ENCODE results near the gene TCF4.
A peak's percentile ranks its signal among the peaks of the same experiment; 100 is the strongest.

TCF4 gene

DNA sequence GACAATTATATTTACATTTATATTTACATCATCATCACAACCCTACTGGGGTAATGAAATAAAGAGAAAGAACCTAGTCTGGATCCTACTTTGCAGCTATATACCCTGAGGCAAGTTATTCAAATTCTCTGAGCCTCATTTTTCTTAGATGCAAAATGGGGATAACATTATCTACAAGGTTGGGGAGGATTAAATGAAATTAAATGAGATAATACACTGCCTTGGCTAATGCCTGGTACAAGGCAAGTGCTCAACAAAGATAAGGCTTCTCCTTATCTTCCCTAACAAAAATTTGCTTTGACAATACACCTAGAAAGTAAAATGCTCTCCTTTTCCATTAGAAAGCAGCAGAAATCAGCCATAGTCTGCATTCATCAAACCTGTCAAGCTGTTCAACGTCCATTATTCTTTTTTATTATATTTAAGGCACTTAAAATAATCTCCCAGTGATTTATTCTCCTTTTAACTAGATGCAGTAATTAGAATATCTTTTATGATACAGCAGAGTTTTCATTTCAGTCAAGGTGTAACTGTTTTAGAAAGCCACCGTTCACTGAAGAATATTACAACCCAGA is 44.8 kb downstream of the TCF4 start:
- no peak for DNase-seq

- DNase-seq: no peak
These were observed 46.4 kb downstream of the TCF4 start for GRCh38 chr18:55541571-55541970.

GRCh38 chr18:55539240-55539639 is 48.8 kb downstream of the TCF4 start:
- no peak for DNase-seq

DNA sequence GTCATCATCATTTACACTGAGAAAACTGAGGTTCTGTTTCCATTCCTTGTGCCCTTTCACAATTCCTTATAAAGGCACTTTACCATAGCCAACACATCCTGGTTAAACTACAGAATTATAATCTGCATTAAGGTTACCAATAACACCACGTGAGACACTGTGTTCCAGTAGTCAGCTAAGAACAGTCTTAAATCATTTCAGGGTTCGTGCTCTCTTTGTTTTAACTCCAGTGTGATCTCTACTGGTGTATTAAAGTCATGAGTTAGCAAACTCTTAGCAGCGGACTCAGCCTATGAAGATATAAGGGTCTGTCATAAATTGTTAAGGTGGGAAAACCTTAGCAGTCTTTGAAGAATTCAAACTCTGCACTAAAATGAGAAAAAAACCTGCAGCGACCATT is 53.0 kb downstream of the TCF4 start:
- peak in 1 of 6 experiments; percentile 0 for DNase-seq

DNA sequence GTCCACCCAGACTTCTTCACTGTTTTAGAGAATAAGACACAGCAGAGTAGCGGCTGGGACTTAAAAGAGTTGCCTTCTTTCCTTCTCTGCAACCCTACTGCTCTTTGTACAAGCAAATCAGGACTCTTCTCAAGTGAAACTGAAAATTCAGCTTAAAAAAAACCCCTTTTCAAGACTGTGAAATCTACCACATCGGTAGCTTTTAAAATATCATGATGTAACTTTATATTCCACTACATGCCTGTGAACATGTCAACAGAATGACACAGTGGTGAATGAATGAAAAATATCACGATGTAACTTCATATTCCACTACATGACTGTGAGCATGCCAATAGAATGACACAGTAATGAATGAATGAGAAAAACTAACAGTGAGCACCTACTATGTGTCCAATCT is 53.4 kb downstream of the TCF4 start:
- no peak for DNase-seq

DNA sequence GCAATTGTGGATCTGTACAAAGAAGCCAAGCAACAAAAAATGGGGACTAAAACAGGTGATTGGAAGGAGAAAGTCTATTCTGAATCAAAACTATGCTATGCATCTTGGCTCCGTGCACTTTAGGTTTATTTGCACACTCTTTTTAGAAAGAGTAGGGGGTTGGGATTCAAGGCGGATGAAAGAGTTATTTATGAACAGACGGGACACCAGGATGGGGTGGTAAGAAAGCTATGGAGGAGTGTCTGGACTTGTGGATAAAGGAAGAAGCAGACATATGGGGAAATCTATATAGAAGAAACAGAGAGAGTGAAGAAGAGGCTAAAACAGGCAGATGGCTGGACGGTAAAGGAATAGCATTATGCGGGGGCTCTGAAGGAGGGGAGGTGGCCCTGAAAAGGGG is 57.8 kb downstream of the TCF4 start:
- DNase-seq: no peak

DNA sequence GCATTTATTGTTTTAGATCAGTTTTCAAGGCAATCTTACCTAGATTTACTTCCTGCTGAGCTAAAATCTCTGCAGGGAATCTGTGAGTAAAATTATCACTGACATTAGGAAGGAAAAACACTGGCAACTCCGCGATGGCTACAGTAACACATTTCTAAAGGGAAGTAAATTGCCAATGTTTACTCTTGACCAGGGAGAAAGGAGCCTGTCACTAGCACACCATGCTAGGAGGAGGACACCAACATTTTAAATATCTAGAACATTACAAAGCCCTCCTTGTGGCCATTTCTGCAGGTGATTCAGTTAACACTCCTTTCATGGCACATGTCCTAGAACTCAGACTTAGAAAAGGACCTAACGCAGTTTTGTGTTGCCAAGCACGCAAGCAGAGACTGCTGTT is 58.4 kb downstream of the TCF4 start:
- DNase-seq: no peak

- DNase-seq: no peak
These were observed 62.1 kb downstream of the TCF4 start for GRCh38 chr18:55525845-55526244.

- DNase-seq: no peak
These were observed 63.5 kb downstream of the TCF4 start for GRCh38 chr18:55524353-55525073.

DNA sequence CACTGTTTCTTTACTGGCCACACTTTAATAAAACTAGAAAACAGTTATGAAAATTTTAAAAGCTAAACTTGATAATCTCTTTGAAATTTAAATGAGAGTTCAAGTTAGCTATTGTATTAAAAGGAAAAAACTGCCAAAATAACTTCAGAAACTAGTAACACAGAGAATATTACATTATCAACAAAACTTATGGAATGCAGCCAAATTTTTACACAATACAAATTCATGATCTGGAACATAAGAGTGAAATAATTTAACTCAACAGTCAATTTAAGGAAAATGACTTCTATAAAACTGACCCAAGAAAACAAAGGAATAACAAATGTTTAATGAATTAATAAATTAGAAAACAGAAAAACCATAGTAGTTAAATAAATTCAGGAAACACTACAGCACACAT is 65.0 kb downstream of the TCF4 start:
- DNase-seq: no peak

DNA sequence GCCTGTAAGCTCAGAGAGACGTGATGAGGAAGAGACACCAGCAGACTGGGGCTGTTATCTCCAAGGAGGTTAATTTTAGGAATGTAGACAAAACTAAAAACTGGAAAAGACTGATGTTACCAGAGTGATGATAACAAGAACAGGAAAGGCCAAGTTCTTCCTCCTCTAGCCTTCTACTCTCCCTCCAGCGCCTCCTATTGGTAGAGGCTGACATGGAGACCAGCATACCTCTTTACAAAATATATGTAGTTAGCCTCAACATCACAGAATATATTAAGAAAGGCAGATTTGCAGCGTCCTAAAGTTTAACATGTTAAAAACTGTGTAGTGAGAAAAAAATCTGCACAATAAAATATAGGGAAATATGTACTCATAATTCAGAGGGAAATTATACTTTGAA is 66.0 kb downstream of the TCF4 start:
- DNase-seq: no peak

DNA sequence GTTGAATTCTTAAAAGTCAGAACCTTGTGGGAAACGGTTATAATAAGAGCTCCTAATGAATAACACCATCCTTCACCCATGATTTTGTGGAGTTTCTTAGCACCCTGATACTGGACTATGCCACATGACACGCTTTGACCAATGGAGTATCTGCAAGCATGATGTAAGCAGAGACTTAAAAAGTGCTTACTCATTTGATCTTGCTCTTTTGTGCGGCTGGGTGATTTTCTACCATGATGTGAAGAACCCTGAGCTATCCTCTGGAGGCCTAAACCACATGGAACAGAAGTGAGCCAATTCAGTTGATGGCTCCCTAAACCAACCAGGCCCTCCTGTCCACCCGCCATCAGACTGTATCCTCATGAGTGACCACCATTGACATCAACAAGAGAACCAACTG is 70.9 kb downstream of the TCF4 start:
- no peak for DNase-seq

- DNase-seq: no peak
These were observed 71.9 kb downstream of the TCF4 start for GRCh38 chr18:55515941-55516710.

- no peak for DNase-seq
These were observed 72.8 kb downstream of the TCF4 start for GRCh38 chr18:55515214-55515613.

DNA sequence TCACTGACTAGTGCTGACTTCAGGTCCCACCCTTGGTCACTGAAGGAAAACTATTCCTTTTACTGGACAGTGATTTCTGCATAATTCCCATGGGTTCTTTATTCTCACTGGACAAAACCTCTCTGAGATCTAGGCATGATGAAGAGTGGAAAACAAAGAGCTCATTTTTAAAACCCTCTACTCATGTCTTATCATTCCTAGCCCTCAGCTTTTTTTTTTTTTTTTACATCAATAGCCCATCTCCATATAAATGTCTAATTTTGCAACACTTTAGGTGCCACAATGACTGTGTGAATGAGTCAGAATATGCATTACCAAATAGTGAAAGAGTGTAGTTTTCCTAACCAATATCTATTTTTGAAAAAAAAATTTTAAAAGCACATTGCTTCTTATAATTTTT is 74.8 kb downstream of the TCF4 start:
- no peak for DNase-seq

DNA sequence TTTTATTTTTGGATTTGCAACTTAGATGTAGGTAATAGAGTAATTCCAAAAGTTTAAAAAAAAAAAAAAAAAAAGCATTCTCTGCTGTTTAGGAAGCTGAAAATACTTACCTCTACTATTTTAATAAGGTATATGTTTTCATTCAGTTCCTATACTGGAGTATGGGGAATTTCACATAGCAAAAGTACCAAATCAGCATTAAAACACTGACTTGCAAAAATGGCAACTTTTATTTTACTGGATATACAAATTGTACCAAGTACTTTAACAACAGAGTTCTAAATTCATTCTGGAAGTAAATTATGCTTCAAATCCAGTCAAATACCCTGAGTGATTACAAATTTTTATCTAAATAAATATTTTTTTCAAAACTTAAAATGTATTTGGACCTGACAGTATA is 76.7 kb downstream of the TCF4 start:
- no peak for DNase-seq

DNA sequence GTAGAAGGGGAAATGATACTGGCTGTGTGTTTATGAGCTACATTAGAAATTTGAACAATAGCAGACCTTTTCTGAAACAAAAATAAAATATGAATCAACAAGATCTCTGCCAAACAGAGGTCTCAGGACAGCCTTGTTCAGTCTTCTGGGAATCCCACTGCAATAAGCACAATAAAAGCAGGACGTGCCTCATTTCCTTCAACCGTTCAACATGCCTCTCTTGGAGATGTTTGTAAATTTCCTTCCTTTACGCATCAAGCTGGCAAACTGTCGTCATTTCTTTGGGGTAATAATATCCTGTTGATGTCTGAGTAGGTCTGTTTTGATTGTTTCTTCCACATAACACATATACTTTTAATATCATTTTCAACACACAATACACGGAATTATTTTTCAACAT is 77.2 kb downstream of the TCF4 start:
- no peak for DNase-seq

GRCh38 chr18:55509631-55510324 is 78.2 kb downstream of the TCF4 start:
- DNase-seq: no peak

GRCh38 chr18:55508651-55509050 is 79.3 kb downstream of the TCF4 start:
- DNase-seq: no peak

DNA sequence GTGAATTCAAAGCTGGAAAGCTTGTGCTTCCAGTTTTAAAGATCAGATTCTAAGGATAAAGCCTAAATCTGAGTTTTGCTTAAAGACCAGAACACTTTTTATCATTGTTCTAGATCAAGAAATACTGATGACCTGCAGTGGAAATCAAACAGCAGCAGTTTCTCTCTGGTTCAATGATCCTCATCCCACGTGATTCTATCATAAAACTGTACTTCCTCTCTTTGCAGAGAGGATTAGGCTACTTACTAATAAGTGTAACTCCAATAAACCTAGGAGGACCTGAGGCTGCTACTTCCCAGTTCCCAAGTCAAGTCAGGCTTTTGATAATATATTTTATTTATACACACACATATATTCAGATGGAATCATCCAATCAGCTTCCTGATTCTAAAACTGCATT is 81.9 kb downstream of the TCF4 start:
- no peak for DNase-seq

DNA sequence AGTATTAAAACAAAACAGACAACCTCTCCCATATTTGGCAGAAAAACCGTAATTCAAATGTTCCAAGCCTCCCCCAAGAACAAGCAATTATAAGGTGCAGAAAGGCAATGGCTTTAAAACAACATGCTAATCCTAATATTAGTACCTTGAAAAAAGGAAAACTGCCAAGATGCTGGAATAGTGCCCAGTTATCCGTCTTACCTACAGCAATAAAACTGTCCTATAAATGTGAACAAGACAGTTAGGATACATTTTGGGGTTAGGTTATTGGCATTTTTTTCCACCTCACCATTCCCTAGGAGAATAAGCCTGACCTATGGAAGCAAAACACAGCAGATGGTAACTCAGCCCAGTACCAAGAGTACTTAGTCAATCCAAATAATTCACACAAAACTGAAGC is 83.2 kb downstream of the TCF4 start:
- DNase-seq: no peak

GRCh38 chr18:55503167-55503820 is 84.7 kb downstream of the TCF4 start:
- DNase-seq: no peak

Measured in stimulated activated naive CD4-positive, alpha-beta T cell (primary cell).